GOT3 (cell line): ENCODE measurements around the gene MSL3B.

Source experiments
- DNase-seq: peaks from one replicate; lab custom pipeline; 2025; ENCODE audit warnings: mixed read lengths; lab: John Stamatoyannopoulos, UW

Gene MSL3B

DNA sequence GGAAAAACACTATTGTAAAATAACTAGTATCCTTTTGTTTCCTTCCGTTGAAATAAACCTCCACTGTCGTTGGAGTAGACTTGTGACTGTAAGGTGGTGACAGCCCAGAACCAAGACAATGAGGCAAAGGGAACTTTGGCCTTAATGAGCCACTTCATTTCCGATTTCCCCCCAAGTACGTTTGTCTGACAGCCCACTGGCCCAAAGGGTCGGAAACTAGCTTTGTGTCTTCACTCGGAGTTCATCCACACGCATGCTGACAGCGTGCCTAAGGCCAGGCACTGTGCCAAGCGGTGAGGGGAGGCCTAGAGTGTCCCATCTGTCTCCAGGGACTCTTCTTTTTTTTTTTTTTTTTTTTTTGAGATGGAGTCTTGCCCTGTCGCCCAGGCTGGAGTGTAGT is 34.8 kb downstream of the MSL3B start:
- no peak for DNase-seq

DNA sequence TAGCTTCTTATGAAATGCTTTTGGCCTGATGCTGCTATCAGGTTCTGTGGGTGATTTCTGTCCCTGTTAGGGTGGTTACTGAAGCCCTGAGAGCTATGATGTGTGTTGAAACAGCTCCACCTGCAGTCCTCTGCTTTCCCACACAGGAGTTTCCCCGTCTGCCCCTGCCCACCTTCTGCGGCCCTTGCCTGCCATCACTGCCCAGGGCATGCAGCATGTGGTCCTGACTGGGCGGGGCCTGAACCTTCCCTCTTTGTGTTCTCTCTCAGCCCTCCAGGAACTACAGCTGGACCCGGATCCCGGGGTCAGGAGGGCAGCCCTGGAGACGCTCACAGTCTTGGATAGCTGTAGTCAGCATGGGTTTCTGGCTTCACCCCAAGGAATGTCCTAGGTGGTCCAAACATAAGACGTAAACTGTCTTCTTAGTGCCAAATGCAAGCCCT is 35.3 kb downstream of the MSL3B start:
- DNase-seq: no peak

DNA sequence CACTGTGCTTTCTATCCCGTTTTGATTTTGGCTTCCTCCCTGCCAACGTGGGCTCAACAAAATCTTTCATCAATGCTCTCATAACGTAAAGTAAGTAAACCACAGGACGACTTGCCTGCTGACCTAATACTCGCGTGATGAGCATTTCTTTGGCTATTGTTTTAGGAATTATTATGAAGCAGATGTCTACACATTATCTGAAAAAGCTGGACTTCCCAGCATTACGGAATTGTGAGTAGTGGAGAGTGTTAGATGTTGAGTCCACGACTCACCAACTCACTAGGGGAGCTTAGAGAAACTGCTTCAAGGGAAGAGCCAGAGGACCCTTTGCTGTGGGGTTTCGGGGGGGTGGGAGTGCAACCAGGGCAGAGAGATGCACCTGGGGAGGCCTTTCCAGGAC is 35.8 kb downstream of the MSL3B start:
- DNase-seq: no peak

DNA sequence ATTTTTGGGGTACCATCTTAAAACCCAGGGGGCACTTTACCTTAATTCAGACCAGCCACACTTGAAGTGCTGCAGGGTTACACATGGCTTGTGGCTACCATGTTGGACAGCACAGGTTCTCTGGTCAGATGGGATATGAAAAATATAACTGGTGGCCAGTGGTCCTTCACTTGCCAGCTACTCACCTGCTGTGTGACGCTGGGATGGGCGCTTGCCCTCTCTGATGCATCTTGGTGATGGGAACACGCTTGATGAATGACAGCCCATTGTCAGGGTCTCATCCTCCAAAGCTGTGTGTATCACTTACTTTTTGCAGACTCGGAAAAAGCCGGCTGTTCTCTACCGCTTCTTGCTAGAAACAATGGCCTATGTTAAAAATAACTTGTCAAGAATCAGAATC is 36.3 kb downstream of the MSL3B start:
- no peak for DNase-seq

GRCh38 chr2:233831011-233831721 is 37.0 kb downstream of the MSL3B start:
- no peak for DNase-seq

GRCh38 chr2:233830111-233830802 is 37.9 kb downstream of the MSL3B start:
- no peak for DNase-seq

- no peak for DNase-seq
Observed at GRCh38 chr2:233829193-233830110, 38.7 kb downstream of the MSL3B start.

- DNase-seq: no peak
Observed at GRCh38 chr2:233828546-233829192, 39.5 kb downstream of the MSL3B start.

GRCh38 chr2:233824373-233824772 is 43.8 kb downstream of the MSL3B start:
- DNase-seq: no peak

DNA sequence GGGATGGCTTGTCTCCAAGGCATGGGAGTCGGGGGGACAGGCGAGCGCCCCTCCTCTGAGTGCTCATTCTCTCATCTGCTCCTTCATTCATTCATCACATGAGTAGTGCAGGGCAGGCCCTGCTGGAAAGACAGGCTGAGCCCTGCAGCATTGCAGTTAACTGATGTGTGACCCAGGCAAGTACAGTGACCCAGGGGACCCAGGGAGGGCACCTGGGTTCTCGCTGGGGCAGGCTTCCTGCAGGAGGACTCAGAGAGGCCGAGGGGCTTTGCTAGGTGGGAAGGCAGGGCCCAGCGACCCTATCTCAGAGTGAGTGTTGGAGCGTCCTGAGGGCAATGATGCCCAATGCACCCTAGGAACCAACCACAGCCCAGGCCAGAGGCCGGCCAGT is 44.5 kb downstream of the MSL3B start:
- DNase-seq: no peak

DNA sequence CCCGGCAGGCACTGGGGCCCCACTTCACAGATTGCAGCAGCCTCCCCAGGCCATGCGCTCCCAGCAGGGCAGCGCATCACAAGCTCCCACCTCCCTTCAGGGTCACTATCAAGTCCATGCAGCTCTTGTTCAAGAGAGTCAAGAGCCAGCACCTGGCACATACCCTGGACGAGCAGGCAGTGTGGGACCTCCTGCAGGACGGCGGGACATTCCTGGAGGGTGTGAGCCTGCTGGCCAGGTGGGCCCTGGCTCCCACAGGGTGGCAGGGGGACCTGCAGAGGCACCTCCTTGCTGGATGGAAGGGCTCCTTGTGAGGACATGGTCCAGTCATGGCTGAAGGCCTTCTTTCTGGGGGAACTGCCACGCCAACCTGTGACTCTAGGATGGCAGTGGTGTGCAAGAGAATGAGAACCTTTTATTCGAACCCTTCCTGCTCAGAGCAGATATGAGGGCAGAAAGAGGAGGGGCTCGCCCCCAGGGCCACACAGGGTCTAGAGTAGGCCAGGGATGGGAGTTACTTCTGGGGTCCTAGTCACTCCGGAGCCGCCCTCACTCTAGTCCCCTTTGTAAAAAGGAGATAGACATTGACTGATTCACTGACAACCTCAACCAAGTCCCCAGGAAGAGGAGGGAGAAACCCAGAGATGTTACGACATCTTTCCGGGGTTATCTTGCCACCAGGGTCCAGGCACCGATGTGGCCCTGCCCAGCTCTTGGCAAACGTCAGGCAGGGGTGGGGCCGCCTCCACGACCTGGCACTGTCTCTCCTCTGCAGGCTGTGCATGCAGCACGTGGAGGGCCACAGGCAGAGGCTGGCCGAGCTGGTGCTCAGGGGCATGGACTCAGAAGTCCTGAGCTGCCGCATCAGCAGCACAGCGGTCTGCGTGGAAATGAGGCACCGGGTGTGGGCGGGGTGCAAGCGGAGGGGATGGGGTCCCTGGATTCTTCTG is 45.1 kb downstream of the MSL3B start:
- DNase-seq: no peak

GRCh38 chr2:233822101-233822771 is 46.0 kb downstream of the MSL3B start:
- no peak for DNase-seq

GRCh38 chr2:233821709-233822100 is 46.5 kb downstream of the MSL3B start:
- DNase-seq: no peak

DNA sequence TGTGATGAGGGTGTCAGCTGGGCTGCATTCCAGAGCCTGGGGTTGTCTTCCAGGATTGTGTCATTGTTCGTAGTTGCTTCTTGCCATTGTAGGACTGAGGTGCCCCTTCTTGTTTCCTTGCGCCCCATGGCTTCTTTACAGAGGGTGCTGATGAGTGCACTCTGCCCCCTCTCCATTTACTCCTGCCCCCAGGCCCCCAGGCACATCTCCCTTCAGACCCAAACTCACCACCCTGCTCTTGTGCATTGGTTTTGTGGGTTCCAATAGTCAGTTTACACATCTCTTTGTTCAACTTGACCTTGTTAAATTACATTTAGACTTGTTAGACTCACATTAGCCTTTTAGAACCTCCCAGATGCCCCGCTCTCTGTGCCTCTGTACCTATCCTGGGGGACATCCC is 47.0 kb downstream of the MSL3B start:
- DNase-seq: no peak

- no peak for DNase-seq
Observed at GRCh38 chr2:233820774-233821105, 47.4 kb downstream of the MSL3B start.

DNA sequence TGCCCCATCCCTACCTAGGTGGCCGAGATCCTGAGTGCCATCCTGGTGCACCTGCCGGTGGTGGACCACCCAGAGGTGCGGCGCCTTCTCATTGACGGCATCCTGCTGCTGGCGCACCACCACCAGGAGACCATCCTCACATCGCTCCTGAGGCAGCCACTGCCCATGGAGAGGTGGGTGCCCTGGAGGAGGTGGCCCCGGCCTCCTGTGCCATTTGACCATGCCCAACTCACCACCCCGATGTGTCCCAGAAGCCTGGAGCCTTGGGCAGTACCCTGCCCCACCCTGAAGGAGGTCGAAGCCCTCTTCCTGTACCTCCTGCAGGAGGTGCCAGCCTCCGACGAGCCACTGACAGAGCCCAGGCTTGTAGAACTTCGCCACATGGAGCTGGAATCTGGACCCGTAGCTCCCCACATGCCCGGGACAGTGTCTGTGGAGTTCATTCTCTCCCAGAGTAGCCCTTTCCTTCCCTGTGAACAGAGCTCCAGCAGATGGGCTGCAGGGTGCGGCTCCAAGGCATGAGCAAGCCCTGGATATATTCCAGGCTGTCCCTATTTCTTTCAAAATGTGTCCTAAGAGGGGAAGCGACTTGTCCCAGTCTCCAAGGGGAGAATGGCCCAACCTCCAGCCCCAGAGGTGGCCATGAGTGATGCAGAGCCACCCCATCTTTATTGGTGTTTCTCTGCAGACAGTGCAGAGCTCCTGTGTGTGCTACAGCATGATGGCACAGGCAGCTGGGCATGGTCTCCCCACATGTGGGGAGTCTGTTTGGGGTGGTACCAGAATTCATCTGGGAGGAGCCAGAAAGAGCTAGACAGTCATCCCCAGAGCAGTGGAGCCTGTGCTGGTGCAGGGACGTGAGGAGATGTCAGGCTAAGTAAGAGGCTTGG is 48.1 kb downstream of the MSL3B start:
- DNase-seq: no peak

GRCh38 chr2:233818639-233819621 is 49.3 kb downstream of the MSL3B start:
- no peak for DNase-seq

- no peak for DNase-seq
Observed at GRCh38 chr2:233817995-233818638, 50.1 kb downstream of the MSL3B start.
